Measurements from ENCODE around the gene CYP46A1.

The CYP46A1 gene

GRCh38 chr14:99720941-99721791 lies 37.1 kb downstream of the CYP46A1 start:
- no peak for TF ChIP-seq CTCF (conservative IDR thresholded peaks at IDR 0.05; ENCODE audit: low read depth, low read length)
- H3K27me3 ChIP-seq (ENCODE audit: insufficient read depth, low read depth) = no peaks in the 10 kb centered on the region

GRCh38 chr14:99721792-99722516 lies 37.9 kb downstream of the CYP46A1 start:
- no peak for TF ChIP-seq CTCF (conservative IDR thresholded peaks at IDR 0.05; ENCODE audit: low read depth, low read length)
- H3K27me3 ChIP-seq (ENCODE audit: insufficient read depth, low read depth) = no peaks in the 10 kb centered on the region
- no peaks in the 10 kb centered on the region for H4K20me1 ChIP-seq (ENCODE audit: insufficient read depth)
- no peaks in the 10 kb centered on the region for H3K79me2 ChIP-seq (ENCODE audit: insufficient read depth, low read depth)
- no peak overlapping the region for H3K9ac ChIP-seq
- no peaks in the 10 kb centered on the region for H3K4me1 ChIP-seq (ENCODE audit: low read depth, poor library complexity, severe bottlenecking)
- no peak overlapping the region for H2AFZ ChIP-seq (ENCODE audit: low read depth)
- no peak overlapping the region for H3K4me2 ChIP-seq
- H3K27ac ChIP-seq = no peak overlapping the region
- H3K4me3 ChIP-seq (IDR thresholded peaks at IDR 0.05; ENCODE audit: insufficient read depth, low read depth, low read length) = no peak overlapping the region
- no peaks in the 10 kb centered on the region for H3K36me3 ChIP-seq (ENCODE audit: insufficient read depth)

More at GRCh38 chr14:99720941-99721791, 37.1 kb downstream of the CYP46A1 start:
- H3K79me2 ChIP-seq (ENCODE audit: insufficient read depth, low read depth) = no peaks in the 10 kb centered on the region
- no peaks in the 10 kb centered on the region for H4K20me1 ChIP-seq (ENCODE audit: insufficient read depth)
- no peaks in the 10 kb centered on the region for H3K4me1 ChIP-seq (ENCODE audit: low read depth, poor library complexity, severe bottlenecking)
- no peak overlapping the region for H3K4me3 ChIP-seq (IDR thresholded peaks at IDR 0.05; ENCODE audit: insufficient read depth, low read depth, low read length)
- H3K27ac ChIP-seq = no peak overlapping the region
- H3K9ac ChIP-seq = no peak overlapping the region
- H3K36me3 ChIP-seq (ENCODE audit: insufficient read depth) = no peaks in the 10 kb centered on the region
- no peak overlapping the region for H2AFZ ChIP-seq (ENCODE audit: low read depth)
- H3K4me2 ChIP-seq = no peak overlapping the region

- H3K4me2 ChIP-seq = no peak overlapping the region
- no peak overlapping the region for H3K9ac ChIP-seq
- H3K4me1 ChIP-seq (ENCODE audit: low read depth, poor library complexity, severe bottlenecking) = no peaks in the 10 kb centered on the region
- H3K27me3 ChIP-seq (ENCODE audit: insufficient read depth, low read depth) = no peaks in the 10 kb centered on the region
- H2AFZ ChIP-seq (ENCODE audit: low read depth) = no peak overlapping the region
- H3K4me3 ChIP-seq (IDR thresholded peaks at IDR 0.05; ENCODE audit: insufficient read depth, low read depth, low read length) = no peak overlapping the region
- no peaks in the 10 kb centered on the region for H4K20me1 ChIP-seq (ENCODE audit: insufficient read depth)
- H3K36me3 ChIP-seq (ENCODE audit: insufficient read depth) = no peaks in the 10 kb centered on the region
- H3K79me2 ChIP-seq (ENCODE audit: insufficient read depth, low read depth) = no peaks in the 10 kb centered on the region
- TF ChIP-seq CTCF (conservative IDR thresholded peaks at IDR 0.05; ENCODE audit: low read depth, low read length) = no peak
- no peak overlapping the region for H3K27ac ChIP-seq
Observed at GRCh38 chr14:99722741-99723140, 38.6 kb downstream of the CYP46A1 start.

GRCh38 chr14:99724196-99724891 lies 40.2 kb downstream of the CYP46A1 start:
- Histone ChIP-seq H3K4me1 (ENCODE audit: low read depth, poor library complexity, severe bottlenecking) (no peaks in the 10 kb centered on the region), H3K9ac (no peak overlapping the region), H2AFZ (ENCODE audit: low read depth) (no peak overlapping the region), H3K27ac (no peak overlapping the region), H3K27me3 (ENCODE audit: insufficient read depth, low read depth) (no peaks in the 10 kb centered on the region), H3K36me3 (ENCODE audit: insufficient read depth) (no peaks in the 10 kb centered on the region), H4K20me1 (ENCODE audit: insufficient read depth) (no peaks in the 10 kb centered on the region), H3K4me3 (IDR thresholded peaks at IDR 0.05; ENCODE audit: insufficient read depth, low read depth, low read length) (no peak overlapping the region), H3K4me2 (no peak overlapping the region), H3K79me2 (ENCODE audit: insufficient read depth, low read depth) (no peaks in the 10 kb centered on the region)
- TF ChIP-seq CTCF (conservative IDR thresholded peaks at IDR 0.05; ENCODE audit: low read depth, low read length) = no peak

All from KMS-11 (cell line).